Testis (tissue), 3 donors: ENCODE measurements around the gene AVP. TPM values are rescaled to one million over a fixed set of nuclear protein-coding genes. Genes with fewer than 3 reads are reported as not detected.
"Not testable (repeated sequence)": the region's sequence is repeated elsewhere in the genome, so short reads cannot be mapped to it uniquely, and the experiment has no call there.

Experiments
- DNase-seq: peaks from one replicate; pipeline ENCODE4 v3.0.0-alpha.2; 2019
- H3K27ac ChIP-seq, 2 donors: fragments of 200-600 bp; sonication (generic); one replicate each; pipeline ENCODE4 v1.5.1; 2019
- H3K27me3 ChIP-seq: fragments of 200-600 bp; sonication (generic); one replicate; pipeline ENCODE4 v1.5.1; 2019
- H3K36me3 ChIP-seq: fragments of 200-600 bp; sonication (generic); one replicate; pipeline ENCODE4 v1.5.1; 2017; ENCODE audit warnings: low read depth; ENCODE audit errors: missing control alignments
- H3K4me1 ChIP-seq: fragments of 200-600 bp; sonication (generic); one replicate; pipeline ENCODE4 v1.5.1; 2019
- H3K4me3 ChIP-seq, 2 donors: fragments of 200-600 bp; sonication (generic); one replicate each; pipeline ENCODE4 v1.5.1; 2017 to 2019
- H3K9me3 ChIP-seq: fragments of 200-600 bp; sonication (generic); one replicate; pipeline ENCODE4 v1.5.1; 2017
- POLR2A ChIP-seq: fragments of 450-650 bp; IDR thresholded peaks from one replicate; pipeline ENCODE4 v1.6.1; 2017; ENCODE audit warnings: antibody characterized with exemption, mild to moderate bottlenecking, moderate library complexity
- WGBS, 2 donors: methylation state at CpG; one replicate each; pipeline ENCODE4 v1.1.5; 2018; 5-methylcytosine and 5-hydroxymethylcytosine counted together
- intact Hi-C: fragments of 100-400 bp; cut with DNase I; formaldehyde crosslinking; loops from one replicate; pipeline ENCODE4 v1.15.1; 2023; ENCODE audit warnings: low total_unique reads
- polyA plus RNA-seq: library from polyadenylated mRNA; stranded (reverse); fragments of 350-450 nt; fragmentation: Illumina TruSeq; extraction: RNeasy Lipid Tissue Mini Kit (QIAGEN cat#74804); gene quantifications from one replicate; pipeline ENCODE4 v1.2.3, GENCODE V29; 2014; ENCODE audit warnings: low read depth, low replicate concordance; ENCODE audit not compliant: insufficient read depth
- total RNA-seq, 2 donors: library from RNA; depleted of rRNA; stranded (reverse); fragments of >200 nt; gene quantifications; one replicate each; pipeline ENCODE4 v1.2.3, GENCODE V29; 2016
- TF ChIP-seq, protein P1 (sequence below), 3 experiments: fragments of 450-650 bp in 2 of 3; fragments of 200-600 bp in 1 of 3; sonication (generic) in 1 of 3; IDR thresholded peaks; one replicate each; pipeline ENCODE4 v1.5.1; 2016 to 2019; ENCODE audit warnings: antibody characterized with exemption in 3 of 3, mild to moderate bottlenecking in 2 of 3, moderate library complexity in 1 of 3

The AVP gene
- total and polyA plus RNA-seq, 3 donors from 2014 or later: 1.3 TPM; not detected in 2

DNA sequence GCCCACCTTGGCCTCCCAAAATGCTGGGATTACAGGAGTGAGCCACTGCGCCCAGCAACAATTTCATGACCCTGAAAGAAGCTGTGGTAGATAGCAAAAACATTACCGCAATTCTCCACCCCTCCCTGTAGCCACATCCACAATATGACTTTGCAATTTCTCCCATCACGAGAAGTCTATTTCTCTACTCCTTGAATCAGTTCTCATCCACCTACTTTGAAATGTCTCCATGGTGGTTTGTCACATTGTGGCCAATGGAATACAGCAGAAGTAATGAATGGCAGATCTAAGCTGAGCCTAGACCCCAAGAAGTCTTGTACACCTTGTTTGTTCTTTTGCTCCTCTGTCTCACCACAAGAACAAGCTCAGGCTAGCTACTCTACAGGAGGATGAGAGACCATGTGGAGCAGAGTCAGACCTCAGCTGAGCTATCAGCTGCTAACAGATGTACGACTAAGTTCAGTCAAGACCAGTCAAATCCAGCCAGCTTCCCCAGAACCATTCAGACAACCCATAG lies 6.8 kb downstream of the AVP start:
- no peak for DNase-seq
- no peaks in the 10 kb centered on the region for H3K36me3 ChIP-seq
- H3K4me3 ChIP-seq: no peak overlapping the region
- H3K4me1 ChIP-seq: peaks cover 8% of the 10 kb centered on the region
- TF ChIP-seq, protein P1, sequence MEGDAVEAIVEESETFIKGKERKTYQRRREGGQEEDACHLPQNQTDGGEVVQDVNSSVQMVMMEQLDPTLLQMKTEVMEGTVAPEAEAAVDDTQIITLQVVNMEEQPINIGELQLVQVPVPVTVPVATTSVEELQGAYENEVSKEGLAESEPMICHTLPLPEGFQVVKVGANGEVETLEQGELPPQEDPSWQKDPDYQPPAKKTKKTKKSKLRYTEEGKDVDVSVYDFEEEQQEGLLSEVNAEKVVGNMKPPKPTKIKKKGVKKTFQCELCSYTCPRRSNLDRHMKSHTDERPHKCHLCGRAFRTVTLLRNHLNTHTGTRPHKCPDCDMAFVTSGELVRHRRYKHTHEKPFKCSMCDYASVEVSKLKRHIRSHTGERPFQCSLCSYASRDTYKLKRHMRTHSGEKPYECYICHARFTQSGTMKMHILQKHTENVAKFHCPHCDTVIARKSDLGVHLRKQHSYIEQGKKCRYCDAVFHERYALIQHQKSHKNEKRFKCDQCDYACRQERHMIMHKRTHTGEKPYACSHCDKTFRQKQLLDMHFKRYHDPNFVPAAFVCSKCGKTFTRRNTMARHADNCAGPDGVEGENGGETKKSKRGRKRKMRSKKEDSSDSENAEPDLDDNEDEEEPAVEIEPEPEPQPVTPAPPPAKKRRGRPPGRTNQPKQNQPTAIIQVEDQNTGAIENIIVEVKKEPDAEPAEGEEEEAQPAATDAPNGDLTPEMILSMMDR (IDR thresholded peaks at IDR 0.05): no peak
- TF ChIP-seq POLR2A: no peak
- H3K27ac ChIP-seq: no peak overlapping the region
- 75 to 99% methylated on average over 4 of the region's 4 CpGs for WGBS, 2 donors
- intact Hi-C loops: no loop called here
- H3K9me3 ChIP-seq: no peaks in the 10 kb centered on the region
- no peaks in the 10 kb centered on the region for H3K27me3 ChIP-seq

DNA sequence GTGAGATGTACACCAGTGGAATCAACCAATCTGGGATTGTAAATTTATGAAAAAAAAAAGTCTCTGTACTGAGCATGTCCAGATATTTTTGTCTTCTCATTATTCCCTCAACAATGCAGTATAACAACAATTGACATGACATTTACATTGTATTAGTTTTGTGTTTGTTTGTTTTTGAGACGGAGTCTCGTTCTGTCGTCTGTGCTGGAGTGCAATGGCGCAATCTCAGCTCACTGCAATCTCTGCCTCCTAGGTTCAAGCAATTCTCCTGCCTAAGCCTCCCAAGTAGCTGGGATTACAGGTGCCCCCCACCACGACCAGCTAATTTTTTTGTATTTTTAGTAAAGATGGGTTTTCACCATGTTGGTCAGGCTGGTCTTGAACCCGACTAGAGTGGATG lies 9.2 kb downstream of the AVP start:
- H3K27ac ChIP-seq, intact Hi-C loops, DNase-seq, H3K4me1 ChIP-seq, H3K9me3 ChIP-seq, H3K36me3 ChIP-seq, H3K27me3 ChIP-seq, H3K4me3 ChIP-seq: not testable (repeated sequence)
- 75 to 87% methylated on average over 6 of the region's 6 CpGs for WGBS, 2 donors

DNA sequence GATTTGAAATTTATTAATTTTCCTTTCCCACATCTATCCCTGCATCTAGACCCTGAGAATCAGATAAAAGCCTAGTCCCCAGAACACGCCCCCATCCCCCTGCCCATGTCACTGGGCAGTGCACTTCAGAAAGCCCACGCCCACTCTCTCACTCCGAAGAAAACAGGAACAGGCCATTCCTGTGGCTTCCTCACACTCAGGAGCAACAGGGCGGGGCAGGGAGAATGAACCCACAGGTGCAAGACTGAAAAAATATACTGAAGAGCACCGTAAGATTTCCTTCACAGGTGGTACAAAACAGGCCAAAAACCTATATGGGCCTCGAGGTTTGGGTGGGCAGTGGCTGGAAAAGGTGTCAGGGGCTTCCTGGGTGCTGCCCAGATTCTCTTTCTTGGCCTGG lies 9.7 kb downstream of the AVP start:
- intact Hi-C loops: no loop called here
- H3K27ac ChIP-seq: no peak overlapping the region
- no peaks in the 10 kb centered on the region for H3K9me3 ChIP-seq
- no peak for DNase-seq
- TF ChIP-seq POLR2A: no peak
- TF ChIP-seq, protein P1 (IDR thresholded peaks at IDR 0.05): no peak
- H3K27me3 ChIP-seq: no peaks in the 10 kb centered on the region
- no peaks in the 10 kb centered on the region for H3K36me3 ChIP-seq
- H3K4me1 ChIP-seq: no peaks in the 10 kb centered on the region
- no peak overlapping the region for H3K4me3 ChIP-seq
- WGBS, 2 donors: 73 to 86% methylated on average over 6 of the region's 6 CpGs

GRCh38 chr20:3073251-3073643 lies 11.3 kb downstream of the AVP start:
- intact Hi-C loops, H3K9me3 ChIP-seq, H3K4me1 ChIP-seq, H3K4me3 ChIP-seq, DNase-seq, H3K36me3 ChIP-seq, H3K27ac ChIP-seq, H3K27me3 ChIP-seq: not testable (repeated sequence)
- 85 to 88% methylated on average over 8 of the region's 8 CpGs for WGBS, 2 donors

GRCh38 chr20:3072530-3073250 lies 11.8 kb downstream of the AVP start:
- 66 to 67% methylated on average over 22 of the region's 22 CpGs for WGBS, 2 donors
- Histone ChIP-seq H3K27me3 (no peaks in the 10 kb centered on the region), H3K36me3 (no peaks in the 10 kb centered on the region), H3K9me3 (no peaks in the 10 kb centered on the region), H3K4me1 (no peaks in the 10 kb centered on the region), H3K4me3 (peak overlapping the region; percentile 41 to 54), H3K27ac (no peak overlapping the region)
- TF ChIP-seq, protein P1 (IDR thresholded peaks at IDR 0.05): no peak
- TF ChIP-seq POLR2A: no peak
- DNase-seq: no peak
- intact Hi-C loops: no loop called here
